Measurements from ENCODE around the gene SPEN.
"Not testable (repeated sequence)": the region's sequence is repeated elsewhere in the genome, so short reads cannot be mapped to it uniquely, and the experiment has no call there.

The SPEN gene

DNA sequence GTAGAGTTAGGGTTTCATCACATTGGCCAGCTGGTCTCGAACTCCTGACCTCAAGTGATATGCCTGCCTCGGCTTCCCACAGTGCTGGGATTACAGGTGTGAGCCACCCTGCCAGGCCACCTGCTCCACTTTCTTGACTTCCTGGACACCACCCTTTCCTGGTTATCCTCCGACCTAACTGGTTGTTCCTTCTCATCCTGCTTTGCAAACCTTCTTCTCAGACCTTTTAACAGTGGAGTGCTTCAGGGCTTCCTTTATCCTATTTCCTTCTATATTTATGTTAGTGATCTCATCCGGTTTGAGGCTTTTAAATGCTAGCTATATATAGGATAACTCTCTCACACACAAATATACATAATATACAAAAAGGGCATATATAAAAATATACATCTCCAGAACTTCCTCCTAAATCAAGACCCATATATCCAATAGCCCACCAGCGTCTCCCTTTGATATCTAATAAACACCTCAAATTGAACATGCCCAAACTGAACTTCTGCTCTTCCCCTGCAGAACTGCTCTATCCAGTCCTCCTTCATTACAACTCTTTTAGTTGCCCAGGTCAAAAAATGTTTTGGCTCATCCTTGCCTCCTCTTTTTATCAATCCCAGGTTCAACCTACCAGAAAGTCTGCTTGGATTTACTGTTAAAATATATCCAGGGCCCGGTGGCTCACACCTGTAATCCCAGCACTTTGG lies 20.5 kb upstream of the SPEN start:
- TF ChIP-seq, protein P1, sequence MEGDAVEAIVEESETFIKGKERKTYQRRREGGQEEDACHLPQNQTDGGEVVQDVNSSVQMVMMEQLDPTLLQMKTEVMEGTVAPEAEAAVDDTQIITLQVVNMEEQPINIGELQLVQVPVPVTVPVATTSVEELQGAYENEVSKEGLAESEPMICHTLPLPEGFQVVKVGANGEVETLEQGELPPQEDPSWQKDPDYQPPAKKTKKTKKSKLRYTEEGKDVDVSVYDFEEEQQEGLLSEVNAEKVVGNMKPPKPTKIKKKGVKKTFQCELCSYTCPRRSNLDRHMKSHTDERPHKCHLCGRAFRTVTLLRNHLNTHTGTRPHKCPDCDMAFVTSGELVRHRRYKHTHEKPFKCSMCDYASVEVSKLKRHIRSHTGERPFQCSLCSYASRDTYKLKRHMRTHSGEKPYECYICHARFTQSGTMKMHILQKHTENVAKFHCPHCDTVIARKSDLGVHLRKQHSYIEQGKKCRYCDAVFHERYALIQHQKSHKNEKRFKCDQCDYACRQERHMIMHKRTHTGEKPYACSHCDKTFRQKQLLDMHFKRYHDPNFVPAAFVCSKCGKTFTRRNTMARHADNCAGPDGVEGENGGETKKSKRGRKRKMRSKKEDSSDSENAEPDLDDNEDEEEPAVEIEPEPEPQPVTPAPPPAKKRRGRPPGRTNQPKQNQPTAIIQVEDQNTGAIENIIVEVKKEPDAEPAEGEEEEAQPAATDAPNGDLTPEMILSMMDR (conservative IDR thresholded peaks at IDR 0.05) = no peak
- no peak for TF ChIP-seq ZFX (IDR thresholded peaks at IDR 0.05)
- peak overlapping the region; percentile 13; the same call in 1 of the 2 replicates for H3K27ac ChIP-seq

DNA sequence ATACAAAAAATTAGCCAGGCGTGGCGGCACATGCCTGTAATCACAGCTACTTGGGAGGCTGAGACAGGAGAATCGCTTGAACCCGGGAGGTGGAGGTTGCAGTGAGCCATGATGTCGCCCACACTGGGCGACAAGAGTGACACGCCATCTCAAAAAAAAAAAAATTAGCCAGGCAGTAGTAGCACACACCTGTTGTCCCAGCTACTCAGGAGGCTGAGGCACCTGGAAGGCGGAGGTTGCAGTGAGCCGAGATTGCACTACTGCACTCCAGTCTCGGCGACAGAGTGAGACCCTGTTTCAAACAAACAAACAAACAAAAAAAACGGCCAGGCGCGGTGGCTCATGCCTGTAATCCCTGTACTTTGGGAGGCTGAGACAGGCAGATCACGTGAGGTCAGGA lies 19.9 kb upstream of the SPEN start:
- not testable (repeated sequence) for H3K27ac ChIP-seq

DNA sequence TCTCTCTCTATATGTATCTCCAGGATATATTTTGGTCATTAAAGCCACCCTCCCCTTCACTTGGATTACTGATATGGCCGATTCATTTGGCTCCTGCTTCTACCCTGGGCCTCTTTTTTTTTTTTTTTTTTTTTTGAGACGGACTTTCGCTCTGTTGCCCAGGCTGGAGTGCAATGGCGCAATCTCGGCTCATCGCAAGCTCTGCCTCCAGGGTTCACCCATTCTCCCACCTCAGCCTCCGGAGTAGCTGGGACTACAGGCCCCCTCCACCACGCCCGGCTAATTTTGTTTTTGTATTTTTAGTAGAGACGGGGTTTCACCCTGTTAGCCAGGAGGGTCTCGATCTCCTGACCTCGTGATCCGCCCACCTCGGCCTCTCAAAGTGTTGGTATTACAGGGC lies 18.6 kb upstream of the SPEN start:
- not testable (repeated sequence) for H3K27ac ChIP-seq

DNA sequence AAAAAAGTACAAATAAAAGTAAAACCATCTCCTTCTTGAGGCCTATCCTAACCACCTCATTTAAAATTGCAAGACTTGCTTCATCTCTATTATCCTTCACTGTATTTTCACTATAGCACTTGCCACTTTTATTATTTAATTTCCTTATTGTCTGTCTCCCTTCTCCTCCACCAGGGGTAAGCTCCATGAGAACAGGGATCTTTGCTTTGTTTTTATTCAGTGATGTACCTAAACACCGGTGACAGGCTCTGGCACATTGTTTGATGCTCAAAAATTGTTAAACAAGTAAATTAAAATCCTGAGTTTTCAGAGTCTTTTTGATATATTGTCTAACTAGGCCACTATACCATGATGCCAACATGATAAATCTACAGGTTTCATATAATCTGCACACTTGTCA lies 17.2 kb upstream of the SPEN start:
- H3K27ac ChIP-seq = no peak overlapping the region
- TF ChIP-seq ZFX (IDR thresholded peaks at IDR 0.05) = no peak
- TF ChIP-seq, protein P1 (conservative IDR thresholded peaks at IDR 0.05) = no peak

DNA sequence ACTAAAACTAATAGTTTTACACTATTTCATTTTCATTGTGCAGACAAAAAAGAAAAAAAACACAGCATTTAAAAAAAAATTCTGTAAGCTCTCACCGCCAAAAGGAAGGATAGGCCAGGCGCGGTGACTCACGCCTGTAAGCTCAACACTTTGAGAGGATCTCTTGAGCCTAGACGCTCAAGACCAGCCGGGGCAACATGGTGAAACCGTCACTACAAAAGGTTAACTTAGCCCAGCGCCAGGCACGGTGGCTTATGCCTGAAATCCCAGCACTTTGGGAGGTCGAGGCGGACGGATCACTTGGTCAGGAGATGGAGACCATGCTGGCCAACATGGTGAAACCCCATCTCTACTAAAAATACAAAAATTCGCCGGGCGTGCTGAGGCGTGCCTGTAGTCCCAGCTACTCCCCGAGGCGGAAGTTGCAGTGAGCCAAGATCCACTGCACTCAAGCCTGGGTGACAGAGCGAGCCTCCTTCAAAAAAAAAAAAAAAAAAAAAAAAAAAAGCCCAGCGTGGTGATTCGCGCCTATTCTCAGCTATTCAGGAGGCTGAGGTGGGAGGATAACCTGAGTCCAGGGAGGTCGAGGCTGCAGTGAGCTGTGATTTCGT lies 14.3 kb upstream of the SPEN start:
- TF ChIP-seq ZFX (IDR thresholded peaks at IDR 0.05) = no peak
- H3K27ac ChIP-seq = peak overlapping the region; percentile 73

DNA sequence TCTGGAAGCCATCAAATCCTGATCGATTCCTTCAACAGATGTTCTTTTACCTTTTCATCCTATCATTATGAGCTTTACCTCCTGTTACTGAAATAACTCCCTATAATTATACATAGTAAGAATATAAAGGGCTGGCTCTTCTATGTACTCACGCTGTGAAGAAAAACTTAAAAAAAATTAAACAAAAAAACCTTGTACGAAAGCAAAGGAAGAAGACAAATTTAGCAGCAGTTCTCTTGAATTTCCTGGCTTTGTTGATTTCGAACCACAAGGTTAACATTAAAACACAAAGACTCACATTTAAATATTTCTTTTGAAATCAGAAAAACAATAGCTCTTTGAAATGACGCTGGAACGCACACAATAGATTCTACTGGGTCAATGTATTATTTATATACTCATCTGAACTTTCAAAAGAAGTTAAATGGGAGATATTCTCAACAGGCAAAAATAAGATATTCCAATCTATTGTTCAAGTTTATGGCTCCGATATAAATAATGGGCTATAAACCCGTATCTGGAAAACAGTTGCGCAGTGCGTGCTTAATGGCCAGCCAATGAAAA lies 13.6 kb upstream of the SPEN start:
- no peak for TF ChIP-seq ZFX (IDR thresholded peaks at IDR 0.05)
- TF ChIP-seq, protein P1 (conservative IDR thresholded peaks at IDR 0.05) = no peak
- H3K27ac ChIP-seq = peak overlapping the region; percentile 98

DNA sequence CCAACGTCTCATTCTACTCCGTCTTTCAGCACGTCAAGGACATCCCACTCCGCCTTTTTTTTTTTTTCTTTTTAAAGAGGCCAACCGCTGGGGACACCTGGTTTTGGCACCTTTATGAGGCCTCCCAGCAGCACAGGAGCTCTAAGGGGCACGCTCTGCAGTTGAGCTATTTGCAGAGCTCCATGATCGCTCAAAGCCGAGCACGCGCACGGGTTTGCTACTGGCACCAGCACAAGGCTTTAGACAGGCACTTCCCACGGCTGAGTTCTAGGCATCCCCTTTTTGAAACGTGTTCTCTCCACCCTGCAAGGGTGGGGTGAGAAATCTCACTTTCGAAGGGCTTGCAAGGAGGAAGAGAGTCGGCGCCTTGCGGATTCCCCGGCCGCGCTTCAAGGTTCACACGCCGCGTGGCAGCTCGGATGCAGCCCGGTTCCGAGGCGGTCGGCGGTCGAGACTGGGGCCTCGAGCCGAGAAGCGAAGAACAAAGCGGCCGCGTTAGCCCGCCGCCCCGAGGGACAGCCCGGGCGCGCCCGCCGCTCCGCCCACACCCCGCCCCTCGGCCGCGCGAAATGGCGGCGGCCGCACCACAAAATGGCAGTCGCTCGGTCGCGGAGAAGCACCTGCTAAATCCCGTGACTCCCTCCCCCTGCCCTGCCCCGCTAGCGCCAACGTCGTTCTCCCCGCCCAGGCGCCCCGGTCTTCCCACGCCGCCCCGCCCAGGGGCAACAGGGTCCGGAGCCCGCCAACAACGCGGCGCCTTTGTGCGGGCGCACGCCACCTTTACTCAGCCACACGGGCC lies 12.9 kb upstream of the SPEN start:
- H3K27ac ChIP-seq = peak overlapping the region; percentile 98
- no peak for TF ChIP-seq ZFX (IDR thresholded peaks at IDR 0.05)
- TF ChIP-seq, protein P1 (conservative IDR thresholded peaks at IDR 0.05) = no peak

DNA sequence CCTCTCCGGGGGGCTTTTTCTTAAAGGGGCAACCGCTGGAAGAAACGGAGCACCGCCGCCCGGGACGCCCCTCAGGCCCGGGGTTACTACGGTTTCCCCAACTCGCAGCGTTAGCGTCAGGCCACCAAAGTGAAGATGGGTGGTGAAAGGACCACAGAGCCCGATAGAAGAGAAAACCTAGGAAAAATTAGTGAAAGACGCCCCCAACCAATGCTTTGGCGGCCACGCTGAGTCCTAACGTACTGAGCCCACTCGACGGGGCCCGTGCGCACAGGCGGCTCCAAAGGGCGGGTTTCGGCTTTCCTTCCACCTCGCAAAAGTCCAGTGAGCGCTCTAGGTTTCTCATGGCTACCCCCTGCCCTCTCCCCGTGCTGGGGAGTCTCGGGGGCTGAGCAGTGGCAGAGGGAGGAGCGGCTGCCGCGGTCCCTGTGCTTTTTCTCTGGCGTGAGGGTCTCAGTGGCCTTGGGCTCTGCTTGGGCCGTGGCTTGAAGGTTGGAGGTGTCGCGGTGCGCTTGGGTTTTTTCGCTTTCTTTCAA lies 12.2 kb upstream of the SPEN start:
- TF ChIP-seq, protein P1 (conservative IDR thresholded peaks at IDR 0.05) = no peak
- no peak for TF ChIP-seq ZFX (IDR thresholded peaks at IDR 0.05)
- H3K27ac ChIP-seq = peak overlapping the region; percentile 98

All from C4-2B (cell line).